Measurements from ENCODE around the gene SCRT2.

DNA sequence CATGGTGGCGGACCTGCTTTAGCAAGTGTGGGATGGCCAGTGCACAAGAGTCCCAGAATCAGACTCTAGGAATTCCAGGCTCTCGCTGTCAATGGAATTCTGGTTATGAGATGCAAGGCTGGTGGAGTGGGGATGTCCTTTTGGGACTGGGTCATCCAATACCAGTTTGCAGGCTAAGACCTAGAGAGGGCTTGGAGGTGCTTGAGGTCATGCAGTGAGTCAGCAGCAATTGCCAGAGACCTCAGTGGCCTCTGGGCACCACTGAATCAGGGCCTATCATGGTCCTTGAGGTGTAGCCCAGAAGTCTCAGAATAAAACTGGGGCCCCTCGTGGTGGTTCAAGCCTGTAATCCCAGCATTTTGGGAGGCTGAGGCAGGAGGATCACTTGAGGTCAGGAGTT, 1.4 kb upstream of the SCRT2 start:
- TF ChIP-seq CTCF (IDR thresholded peaks at IDR 0.05; ENCODE audit: low read depth, low read length) (no peak), POLR2A (IDR thresholded peaks at IDR 0.05; ENCODE audit: extremely low read depth, insufficient read length) (no peak)
